ENCODE measurements around the gene NUMBL. TPM values are rescaled to one million over a fixed set of nuclear protein-coding genes. Genes with fewer than 3 reads are reported as not detected.

NUMBL gene
- total and polyA plus RNA-seq, 2 of the 4 experiments (the other 2 are of a cell fraction) = 6.3 to 29.0 TPM

DNA sequence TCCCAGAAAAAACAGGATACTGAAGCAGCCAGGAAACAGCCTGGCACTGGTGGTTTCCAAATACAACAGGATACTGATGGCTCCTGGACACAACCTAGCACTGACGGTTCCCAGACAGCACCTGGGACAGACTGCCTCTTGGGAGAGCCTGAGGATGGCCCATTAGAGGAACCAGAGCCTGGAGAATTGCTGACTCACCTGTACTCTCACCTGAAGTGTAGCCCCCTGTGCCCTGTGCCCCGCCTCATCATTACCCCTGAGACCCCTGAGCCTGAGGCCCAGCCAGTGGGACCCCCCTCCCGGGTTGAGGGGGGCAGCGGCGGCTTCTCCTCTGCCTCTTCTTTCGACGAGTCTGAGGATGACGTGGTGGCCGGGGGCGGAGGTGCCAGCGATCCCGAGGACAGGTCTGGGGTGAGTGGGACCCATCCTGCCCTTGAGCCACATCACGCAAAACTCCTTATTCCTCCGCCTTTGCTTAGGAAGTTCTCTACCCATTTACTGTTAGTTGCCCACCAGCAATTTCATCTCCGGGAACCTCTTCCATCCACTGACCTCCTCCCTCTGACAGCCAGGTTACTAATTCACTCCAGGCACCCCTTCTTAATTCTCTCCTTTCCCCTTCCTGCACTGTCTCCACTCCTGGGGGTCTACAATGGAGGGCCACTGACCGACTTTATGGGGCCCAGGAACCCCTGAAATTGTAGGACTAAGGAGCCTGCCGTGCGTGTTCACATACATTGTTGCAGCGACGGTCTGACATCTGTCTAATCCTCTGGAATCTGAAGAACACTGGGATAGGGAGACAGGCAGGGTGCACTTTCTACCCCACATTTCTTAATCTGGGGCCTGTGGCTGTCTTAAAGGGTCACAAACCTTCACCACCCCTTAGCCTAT, 27.7 kb upstream of the NUMBL start:
- H3K4me2 ChIP-seq (ENCODE audit: low read depth, low read length) = peak overlapping the region; percentile 91
- H2AK9ac ChIP-seq (replicated peaks; ENCODE audit: low read depth, low read length, poor library complexity) = peak overlapping the region; percentile 90
- 0 out of 2 replicates have a peak, but pooled peaks have one; percentile 7 for TF ChIP-seq NFE2L2 (IDR thresholded peaks at IDR 0.05; ENCODE audit: low read depth, low read length)
- no peak; the same call in 1 of the 2 replicates for TF ChIP-seq CHD1 (IDR thresholded peaks at IDR 0.05; ENCODE audit: low read depth, low read length)
- no peak for TF ChIP-seq SMC3 (IDR thresholded peaks at IDR 0.05; ENCODE audit: low read depth, low read length)
- peak; percentile 37; the same call in 1 of the 2 replicates for TF ChIP-seq MAFK (IDR thresholded peaks at IDR 0.05; ENCODE audit: low read depth, low read length)
- TF ChIP-seq POLR2A (IDR thresholded peaks at IDR 0.05; ENCODE audit: low read depth, low read length) = peak; percentile 56; the same call in 1 of the 2 replicates
- peaks cover 20% of the 10 kb centered on the region; the same call in 1 of the 2 replicates for H4K20me1 ChIP-seq (ENCODE audit: insufficient read depth, low read length)
- peak overlapping the region; percentile 97 for H3K9ac ChIP-seq (ENCODE audit: low read depth, low read length)
- H3K4me1 ChIP-seq (ENCODE audit: control insufficient read depth, insufficient read depth, low read length) = peaks cover 11% of the 10 kb centered on the region
- peak overlapping the region; percentile 55 to 70; a peak in 2 of 4 replicates for H4K8ac ChIP-seq (ENCODE audit: low read depth in 2 of 2, low read length in 2 of 2)
- peaks cover 8% of the 10 kb centered on the region; the same call in 1 of the 2 replicates for H3K36me3 ChIP-seq (ENCODE audit: control insufficient read depth, insufficient read depth, low read length)
- 0 out of 3 replicates have a peak overlapping the region, but pooled peaks have one; percentile 19 for H2BK15ac ChIP-seq (ENCODE audit: low read depth, low read length)
- no TSS peak for BruUV-seq (replicated peaks)
- dilution Hi-C loops (cut with HindIII; ENCODE audit: low sequenced_read_pairs, unreplicated experiment) (no loop called here), intact Hi-C loops (cut with micrococcal nuclease) (loop anchor here (2.0 to 5.0 kb wide), 2 partner anchors 33 to 79 kb away; partner anchors contain the start of genes ACTMAP, EGLN2 and SNRPA), in situ Hi-C loops (cut with MboI; ENCODE audit: low sequenced_read_pairs) (no loop called here)
- peaks cover 17 to 68% of the 10 kb centered on the region in 2 experiments for H3K79me1 ChIP-seq (ENCODE audit: low read depth in 1 of 2, low read length in 2 of 2)
- peak overlapping the region; percentile 84; the same call in 1 of the 2 replicates for H4K5ac ChIP-seq (ENCODE audit: low read depth, low read length)
- no peak overlapping the region; the same call in 1 of the 2 replicates for H2BK20ac ChIP-seq (ENCODE audit: low read depth, low read length)
- ChIA-PET POLR2A (ENCODE audit: unreplicated experiment) (no interaction called here), CTCF (interaction anchor here (0.9 kb wide), 1 partner anchor 27 kb away, joined by 4 read pairs; no protein-coding TSS in a partner anchor)
- H3K27me3 ChIP-seq (ENCODE audit: control insufficient read depth, insufficient read depth, low read length) = no peaks in the 10 kb centered on the region
- peak overlapping the region; percentile 97 for H3K23ac ChIP-seq (ENCODE audit: low read depth, low read length)
- H3K9me1 ChIP-seq (ENCODE audit: insufficient read depth, low read length) = peaks cover 16% of the 10 kb centered on the region; the same call in 1 of the 2 replicates
- H3K9me3 ChIP-seq (ENCODE audit: control insufficient read depth, insufficient read depth, low read length) = no peaks in the 10 kb centered on the region
- H3K4me3 ChIP-seq (ENCODE audit: insufficient read depth, low read depth, low read length) = peak overlapping the region; percentile 86
- H3K14ac ChIP-seq (replicated peaks; ENCODE audit: low read depth, low read length) = peak overlapping the region; percentile 86
- peak overlapping the region; percentile 79; the same call in 1 of the 2 replicates for H3K56ac ChIP-seq (ENCODE audit: extremely low read depth, insufficient read depth, low read length)
- H3K4ac ChIP-seq (ENCODE audit: low read depth, low read length) = peak overlapping the region; percentile 69
- peak overlapping the region; percentile 96 for H3K27ac ChIP-seq (ENCODE audit: insufficient read depth, low read length)
- WGBS, 2 experiments (ENCODE audit: extremely low coverage in 2 of 2, insufficient read length in 1 of 2) = 12% methylated on average over 8 of the region's 20 CpGs; no CpG with 5 or more reads in 1 of the 2 experiments
- ATAC-seq (ENCODE audit: low read depth) (no peak), DNase-seq (peak; percentile 15)
- H3K18ac ChIP-seq (ENCODE audit: low read depth, low read length) = peak overlapping the region; percentile 6; the same call in 1 of the 2 replicates
- H4K91ac ChIP-seq (ENCODE audit: insufficient read depth, low read depth, low read length) = peak overlapping the region; percentile 77
- peak overlapping the region; percentile 83 for H2BK5ac ChIP-seq (ENCODE audit: low read depth, low read length, poor library complexity, severe bottlenecking)
- H2AFZ ChIP-seq (replicated peaks; ENCODE audit: low read length, poor library complexity) = peak overlapping the region; percentile 82
- H2BK120ac ChIP-seq (ENCODE audit: low read depth, low read length) = peak overlapping the region; percentile 49
- H2AK5ac ChIP-seq (ENCODE audit: low read depth, low read length) = peak overlapping the region; percentile 86
